Calu3 (cell line): ENCODE measurements around the gene BARHL1. TPM values are rescaled to one million over a fixed set of nuclear protein-coding genes. Genes with fewer than 3 reads are reported as not detected.

Source experiments
- BruUV-seq: library from RNA; stranded (reverse); fragments of 400-500 nt; replicated peaks from 2 replicates; lab custom pipeline; 2021; lab: Mats Ljungman, UMichigan
- CTCF ChIA-PET: fragments of 300-600 bp; sonication (Branson Sonifier 250); formaldehyde crosslinking; loops from one replicate; lab custom pipeline; 2022; ENCODE audit warnings: antibody characterized with exemption; lab: Charles Lee
- DNase-seq: peaks from one replicate; pipeline ENCODE4 v3.0.0; 2022
- H3K27ac Mint-ChIP-seq: one replicate; pipeline ENCODE4 v1.8.0; 2022; ENCODE audit warnings: mixed read lengths; ENCODE audit not compliant: unreplicated experiment
- H3K27me3 Mint-ChIP-seq: one replicate; pipeline ENCODE4 v1.8.0; 2022; ENCODE audit warnings: mixed read lengths; ENCODE audit not compliant: unreplicated experiment
- H3K36me3 Mint-ChIP-seq: one replicate; pipeline ENCODE4 v1.8.0; 2022; ENCODE audit warnings: mild to moderate bottlenecking, moderate library complexity, mixed read lengths; ENCODE audit not compliant: insufficient read depth, unreplicated experiment
- H3K4me1 Mint-ChIP-seq: one replicate; pipeline ENCODE4 v1.8.0; 2022; ENCODE audit warnings: mild to moderate bottlenecking, low read depth, mixed read lengths; ENCODE audit not compliant: unreplicated experiment
- H3K4me3 Mint-ChIP-seq: one replicate; pipeline ENCODE4 v1.8.0; 2022; ENCODE audit warnings: mild to moderate bottlenecking, low read depth, moderate library complexity, mixed read lengths; ENCODE audit not compliant: unreplicated experiment
- H3K9me3 Mint-ChIP-seq: one replicate; pipeline ENCODE4 v1.8.0; 2022; ENCODE audit warnings: low read depth, mixed read lengths; ENCODE audit not compliant: unreplicated experiment
- intact Hi-C: fragments of 100-400 bp; cut with micrococcal nuclease; formaldehyde crosslinking; loops from one replicate; pipeline ENCODE4 v1.10.0; 2022; ENCODE audit not compliant: unreplicated experiment
- total RNA-seq: library from RNA; stranded (reverse); gene quantifications from 2 replicates; pipeline ENCODE4 v1.2.3, GENCODE V29; 2022
- TF ChIP-seq, protein P1 (sequence below): fragments of 200-600 bp; IDR thresholded peaks from one replicate; pipeline ENCODE4 v1.8.0; 2022; ENCODE audit warnings: antibody characterized with exemption; ENCODE audit not compliant: unreplicated experiment

The BARHL1 gene
- total RNA-seq, 1 experiment from 2014 or later, result not detected

DNA sequence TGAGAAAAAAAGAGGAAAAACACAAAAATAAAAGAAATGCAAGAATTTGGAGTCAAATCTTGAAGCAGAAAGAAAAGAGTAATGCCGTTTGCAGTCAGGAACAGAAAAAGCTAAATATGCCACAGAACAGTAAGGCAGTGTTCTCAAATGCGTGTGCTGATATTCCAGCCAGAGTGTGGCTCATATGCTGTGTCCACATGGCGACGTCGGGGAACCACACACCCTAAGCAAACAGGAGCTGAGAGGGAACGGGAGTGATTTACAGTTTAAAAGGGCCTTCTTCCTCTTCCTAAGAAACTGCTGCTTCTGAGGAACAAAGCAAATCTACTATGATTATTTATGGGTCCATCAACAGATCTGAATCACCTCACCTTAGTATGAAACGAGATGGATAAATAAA is 44.7 kb downstream of the BARHL1 start:
- TF ChIP-seq, protein P1, sequence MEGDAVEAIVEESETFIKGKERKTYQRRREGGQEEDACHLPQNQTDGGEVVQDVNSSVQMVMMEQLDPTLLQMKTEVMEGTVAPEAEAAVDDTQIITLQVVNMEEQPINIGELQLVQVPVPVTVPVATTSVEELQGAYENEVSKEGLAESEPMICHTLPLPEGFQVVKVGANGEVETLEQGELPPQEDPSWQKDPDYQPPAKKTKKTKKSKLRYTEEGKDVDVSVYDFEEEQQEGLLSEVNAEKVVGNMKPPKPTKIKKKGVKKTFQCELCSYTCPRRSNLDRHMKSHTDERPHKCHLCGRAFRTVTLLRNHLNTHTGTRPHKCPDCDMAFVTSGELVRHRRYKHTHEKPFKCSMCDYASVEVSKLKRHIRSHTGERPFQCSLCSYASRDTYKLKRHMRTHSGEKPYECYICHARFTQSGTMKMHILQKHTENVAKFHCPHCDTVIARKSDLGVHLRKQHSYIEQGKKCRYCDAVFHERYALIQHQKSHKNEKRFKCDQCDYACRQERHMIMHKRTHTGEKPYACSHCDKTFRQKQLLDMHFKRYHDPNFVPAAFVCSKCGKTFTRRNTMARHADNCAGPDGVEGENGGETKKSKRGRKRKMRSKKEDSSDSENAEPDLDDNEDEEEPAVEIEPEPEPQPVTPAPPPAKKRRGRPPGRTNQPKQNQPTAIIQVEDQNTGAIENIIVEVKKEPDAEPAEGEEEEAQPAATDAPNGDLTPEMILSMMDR, result no peak
- no peaks in the 10 kb centered on the region for H3K4me1 Mint-ChIP-seq
- intact Hi-C loops, result no loop called here
- BruUV-seq, result no TSS peak
- H3K36me3 Mint-ChIP-seq, result peaks cover 13% of the 10 kb centered on the region
- H3K9me3 Mint-ChIP-seq, result no peaks in the 10 kb centered on the region
- CTCF ChIA-PET, result no interaction called here
- no peaks in the 10 kb centered on the region for H3K27me3 Mint-ChIP-seq
- no peak overlapping the region for H3K4me3 Mint-ChIP-seq
- no peak for DNase-seq
- no peak overlapping the region for H3K27ac Mint-ChIP-seq

DNA sequence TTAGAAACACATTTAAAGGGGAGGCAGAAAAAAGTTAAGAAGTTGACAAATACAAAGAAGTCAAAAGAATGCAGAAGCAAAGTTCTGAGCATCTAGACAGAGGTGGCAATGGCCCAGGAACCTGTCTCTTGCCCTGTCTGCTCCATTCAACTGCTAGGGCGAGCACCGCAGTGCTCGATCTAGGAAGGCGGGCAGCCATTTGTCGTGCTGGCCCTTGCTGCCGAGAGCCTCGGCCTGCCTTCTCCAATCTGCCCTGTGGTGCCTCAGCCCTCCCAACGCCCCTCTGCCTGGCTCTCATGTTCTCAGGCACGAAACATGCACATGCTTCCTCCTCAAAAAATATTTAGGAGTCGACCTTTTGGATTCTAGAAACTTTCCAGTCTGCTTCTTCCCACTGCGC is 45.2 kb downstream of the BARHL1 start:
- intact Hi-C loops, result no loop called here
- H3K9me3 Mint-ChIP-seq, result no peaks in the 10 kb centered on the region
- TF ChIP-seq, protein P1, result no peak
- H3K27me3 Mint-ChIP-seq, result no peaks in the 10 kb centered on the region
- no peak for DNase-seq
- H3K4me3 Mint-ChIP-seq, result no peak overlapping the region
- no peaks in the 10 kb centered on the region for H3K4me1 Mint-ChIP-seq
- no peak overlapping the region for H3K27ac Mint-ChIP-seq
- no TSS peak for BruUV-seq
- CTCF ChIA-PET, result no interaction called here
- peaks cover 13% of the 10 kb centered on the region for H3K36me3 Mint-ChIP-seq

DNA sequence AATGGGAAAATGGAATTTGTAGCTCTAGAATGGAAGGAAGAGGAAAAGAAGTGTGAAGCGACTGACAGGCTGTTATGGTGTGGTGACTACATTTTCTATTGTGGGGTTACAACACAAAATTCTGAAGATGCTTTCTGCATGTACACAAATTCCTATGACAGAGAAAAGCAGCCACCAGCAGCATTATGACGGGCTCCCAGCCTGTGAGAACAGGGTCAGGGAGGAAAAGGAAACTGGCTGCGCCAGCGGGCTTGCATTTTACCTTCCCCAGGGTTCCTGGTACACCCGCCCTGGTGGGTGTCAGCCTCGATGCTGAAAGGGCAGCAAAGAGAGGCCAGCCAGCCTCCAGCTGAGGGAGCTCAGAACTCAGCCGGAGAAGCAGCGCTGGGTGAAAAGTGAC is 46.3 kb downstream of the BARHL1 start:
- DNase-seq, result no peak
- H3K27ac Mint-ChIP-seq, result no peak overlapping the region
- intact Hi-C loops, result no loop called here

DNA sequence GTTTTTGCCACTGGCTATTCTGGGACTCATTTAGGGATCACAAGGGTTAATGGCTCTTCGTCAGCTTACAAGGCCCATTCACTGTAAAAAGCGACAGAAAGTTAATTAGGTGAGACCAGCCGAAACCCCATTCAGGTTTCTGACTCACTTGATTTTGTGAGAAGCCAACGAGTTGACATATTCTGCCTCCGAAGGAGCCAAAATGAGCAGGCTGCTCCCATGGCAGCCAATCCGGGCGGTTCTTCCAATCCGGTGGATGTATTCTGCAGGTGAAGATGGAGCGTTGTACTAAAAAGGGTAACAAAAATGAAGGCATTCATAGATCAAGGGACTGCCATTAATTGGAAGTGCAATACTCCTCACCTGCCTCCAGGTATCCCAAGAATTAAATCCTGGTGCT is 47.7 kb downstream of the BARHL1 start:
- TF ChIP-seq, protein P1, result no peak
- no peaks in the 10 kb centered on the region for H3K9me3 Mint-ChIP-seq
- no peaks in the 10 kb centered on the region for H3K4me1 Mint-ChIP-seq
- BruUV-seq, result no TSS peak
- CTCF ChIA-PET, result no interaction called here
- no peak overlapping the region for H3K27ac Mint-ChIP-seq
- H3K4me3 Mint-ChIP-seq, result no peak overlapping the region
- peaks cover 7% of the 10 kb centered on the region for H3K36me3 Mint-ChIP-seq
- intact Hi-C loops, result no loop called here
- DNase-seq, result no peak
- no peaks in the 10 kb centered on the region for H3K27me3 Mint-ChIP-seq

More for the DNA sequence above, 46.3 kb downstream of the BARHL1 start:
- Mint-ChIP-seq H3K27me3 (no peaks in the 10 kb centered on the region), H3K4me3 (no peak overlapping the region), H3K4me1 (no peaks in the 10 kb centered on the region), H3K9me3 (no peaks in the 10 kb centered on the region), H3K36me3 (peaks cover 12% of the 10 kb centered on the region)
- CTCF ChIA-PET, result no interaction called here
- TF ChIP-seq, protein P1, result no peak
- BruUV-seq, result no TSS peak
